AG04450 (cell line): ENCODE results near the gene ZCCHC3. TPM values are rescaled to one million over a fixed set of nuclear protein-coding genes. Genes with fewer than 3 reads are reported as not detected.
"Not testable (repeated sequence)": the region's sequence is repeated elsewhere in the genome, so short reads cannot be mapped to it uniquely, and the experiment has no call there.

Experiments used
- CTCF ChIA-PET: fragments of 300-600, 350-600 bp; formaldehyde crosslinking; extraction: SDS; loops from one replicate; lab custom pipeline; 2022; ENCODE audit warnings: antibody characterized with exemption, inconsistent platforms; lab: Charles Lee
- POLR2A ChIA-PET: fragments of 350-600 bp; formaldehyde crosslinking; extraction: SDS; loops from one replicate; lab custom pipeline; 2021; ENCODE audit warnings: antibody characterized with exemption, inconsistent platforms; lab: Yijun Ruan, JAX
- DNase-seq: peaks from one replicate; pipeline ENCODE4 v3.0.0-alpha.2; 2011; ENCODE audit warnings: low read depth, low spot score
- H3K27ac ChIP-seq: one replicate; pipeline ENCODE4 v1.5.1; 2012; ENCODE audit warnings: low read depth, low read length, control low read depth
- H3K27me3 ChIP-seq: one replicate; pipeline ENCODE4 v1.6.0; 2012; ENCODE audit warnings: low read length; ENCODE audit not compliant: control insufficient read depth, insufficient read depth
- H3K4me3 ChIP-seq: 2 replicates; pipeline ENCODE4 v1.5.1; 2011; ENCODE audit warnings: mild to moderate bottlenecking, low read depth, low read length, control low read depth
- H3K9me3 ChIP-seq: 2 replicates; pipeline ENCODE4 v1.5.1; 2012; ENCODE audit warnings: low read length; ENCODE audit not compliant: control insufficient read depth, insufficient read depth
- polyA minus RNA-seq: library from RNA; depleted of rRNA, polyadenylated mRNA; stranded (reverse); fragments of >200 nt; gene quantifications from 2 replicates; pipeline ENCODE4 v1.2.3, GENCODE V29; 2011; rRNA and poly(A)+ RNA removed
- polyA plus RNA-seq: library from polyadenylated mRNA; depleted of rRNA; stranded (reverse); fragments of >200 nt; gene quantifications from 2 replicates; pipeline ENCODE4 v1.2.3, GENCODE V29; 2011; rRNA removed
- TF ChIP-seq, protein P1 (sequence below): IDR thresholded peaks from 2 replicates; pipeline ENCODE4 v1.5.1; 2011; ENCODE audit warnings: low read depth, low read length, control low read depth, inconsistent platforms

The ZCCHC3 gene, protein sequence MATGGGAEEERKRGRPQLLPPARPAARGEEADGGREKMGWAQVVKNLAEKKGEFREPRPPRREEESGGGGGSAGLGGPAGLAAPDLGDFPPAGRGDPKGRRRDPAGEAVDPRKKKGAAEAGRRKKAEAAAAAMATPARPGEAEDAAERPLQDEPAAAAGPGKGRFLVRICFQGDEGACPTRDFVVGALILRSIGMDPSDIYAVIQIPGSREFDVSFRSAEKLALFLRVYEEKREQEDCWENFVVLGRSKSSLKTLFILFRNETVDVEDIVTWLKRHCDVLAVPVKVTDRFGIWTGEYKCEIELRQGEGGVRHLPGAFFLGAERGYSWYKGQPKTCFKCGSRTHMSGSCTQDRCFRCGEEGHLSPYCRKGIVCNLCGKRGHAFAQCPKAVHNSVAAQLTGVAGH
- 14.0 and 15.4 TPM in 2 replicates for polyA plus RNA-seq
- polyA minus RNA-seq: 13.2 and 14.7 TPM in 2 replicates

DNA sequence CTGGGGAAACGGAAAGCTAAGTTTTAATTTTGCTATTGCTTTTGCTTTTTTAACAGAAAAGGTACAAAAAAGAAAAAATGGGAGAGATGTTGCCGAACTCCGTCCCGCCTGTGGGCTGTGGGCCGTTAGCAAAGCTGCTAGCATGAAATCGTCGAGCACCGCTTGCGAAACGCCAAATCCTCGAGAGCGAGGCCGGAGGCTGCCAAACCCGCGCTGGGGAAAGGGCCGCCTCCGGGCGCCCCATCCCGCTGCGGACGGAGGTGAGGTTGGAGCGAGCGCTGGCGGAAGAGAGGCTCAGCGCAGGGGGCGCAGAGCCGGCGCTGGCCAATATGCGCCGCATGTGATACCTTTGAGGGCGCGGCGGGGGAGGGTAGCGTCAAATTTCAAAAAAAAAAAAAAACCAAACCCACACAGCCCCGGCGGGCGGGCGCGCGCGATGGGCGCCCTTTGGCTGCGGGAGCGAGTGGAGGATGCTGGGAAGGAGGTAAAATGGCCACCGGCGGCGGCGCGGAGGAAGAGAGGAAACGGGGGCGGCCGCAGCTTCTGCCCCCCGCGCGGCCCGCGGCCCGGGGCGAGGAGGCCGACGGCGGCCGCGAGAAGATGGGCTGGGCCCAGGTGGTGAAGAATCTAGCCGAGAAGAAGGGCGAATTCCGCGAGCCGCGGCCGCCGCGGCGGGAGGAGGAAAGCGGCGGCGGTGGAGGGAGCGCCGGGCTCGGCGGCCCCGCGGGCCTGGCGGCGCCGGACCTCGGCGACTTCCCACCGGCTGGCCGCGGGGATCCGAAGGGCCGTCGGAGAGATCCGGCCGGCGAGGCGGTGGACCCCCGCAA, at the start of gene ZCCHC3:
Gene ZCCHC3, plus strand, starts transcription at position 473 of the 827 bp plus-strand sequence. Its CDS starts 17 bp downstream, at position 490.
- TF ChIP-seq, protein P1, sequence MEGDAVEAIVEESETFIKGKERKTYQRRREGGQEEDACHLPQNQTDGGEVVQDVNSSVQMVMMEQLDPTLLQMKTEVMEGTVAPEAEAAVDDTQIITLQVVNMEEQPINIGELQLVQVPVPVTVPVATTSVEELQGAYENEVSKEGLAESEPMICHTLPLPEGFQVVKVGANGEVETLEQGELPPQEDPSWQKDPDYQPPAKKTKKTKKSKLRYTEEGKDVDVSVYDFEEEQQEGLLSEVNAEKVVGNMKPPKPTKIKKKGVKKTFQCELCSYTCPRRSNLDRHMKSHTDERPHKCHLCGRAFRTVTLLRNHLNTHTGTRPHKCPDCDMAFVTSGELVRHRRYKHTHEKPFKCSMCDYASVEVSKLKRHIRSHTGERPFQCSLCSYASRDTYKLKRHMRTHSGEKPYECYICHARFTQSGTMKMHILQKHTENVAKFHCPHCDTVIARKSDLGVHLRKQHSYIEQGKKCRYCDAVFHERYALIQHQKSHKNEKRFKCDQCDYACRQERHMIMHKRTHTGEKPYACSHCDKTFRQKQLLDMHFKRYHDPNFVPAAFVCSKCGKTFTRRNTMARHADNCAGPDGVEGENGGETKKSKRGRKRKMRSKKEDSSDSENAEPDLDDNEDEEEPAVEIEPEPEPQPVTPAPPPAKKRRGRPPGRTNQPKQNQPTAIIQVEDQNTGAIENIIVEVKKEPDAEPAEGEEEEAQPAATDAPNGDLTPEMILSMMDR: peak; percentile 5; the same call in 1 of the 2 replicates
- ChIA-PET CTCF (interaction anchor here (1.0 kb wide), 1 partner anchor 33 kb away, joined by 4 read pairs; no protein-coding TSS in a partner anchor), POLR2A (interaction anchor here (0.7 to 1.5 kb wide), 10 partner anchors 11 to 127 kb away, joined by 3 to 8 read pairs (median 4); partner anchors contain the start of genes SOX12 and TRIB3)
- H3K27ac ChIP-seq: peak within 1 kb of the TSS; percentile 81
- DNase-seq: peak; percentile 93
- peaks cover 5% of the 10 kb centered on the region; the same call in 1 of the 2 replicates for H3K9me3 ChIP-seq
- H3K4me3 ChIP-seq: peak within 1 kb of the TSS; percentile 99
- H3K27me3 ChIP-seq: no peaks in the 10 kb centered on the region

DNA sequence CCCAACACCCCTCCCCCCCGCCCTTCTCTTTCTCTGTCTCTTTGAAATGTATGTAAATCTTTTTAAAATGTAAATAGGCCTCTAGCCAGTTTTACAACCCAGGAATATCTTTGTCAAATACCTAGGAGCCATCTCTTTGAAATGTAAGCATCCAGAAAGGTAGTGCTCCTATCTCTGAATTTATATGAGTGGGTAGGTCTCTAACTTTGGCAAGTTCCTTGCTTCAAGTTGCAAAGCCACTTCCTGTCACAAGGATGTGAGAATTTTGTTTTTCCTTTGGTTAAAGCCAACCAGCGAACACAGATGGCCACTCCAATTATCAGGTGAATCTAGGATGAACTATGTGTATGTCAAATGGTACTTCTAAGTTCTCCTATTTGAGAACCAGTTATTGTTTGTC, 46.0 kb upstream of the ZCCHC3 start:
- POLR2A ChIA-PET: no interaction called here
- CTCF ChIA-PET: no interaction called here
- TF ChIP-seq, protein P1: no peak
- H3K27me3 ChIP-seq: peaks cover 9% of the 10 kb centered on the region
- no peak overlapping the region for H3K4me3 ChIP-seq
- no peak overlapping the region for H3K27ac ChIP-seq
- H3K9me3 ChIP-seq: no peaks in the 10 kb centered on the region
- no peak for DNase-seq

DNA sequence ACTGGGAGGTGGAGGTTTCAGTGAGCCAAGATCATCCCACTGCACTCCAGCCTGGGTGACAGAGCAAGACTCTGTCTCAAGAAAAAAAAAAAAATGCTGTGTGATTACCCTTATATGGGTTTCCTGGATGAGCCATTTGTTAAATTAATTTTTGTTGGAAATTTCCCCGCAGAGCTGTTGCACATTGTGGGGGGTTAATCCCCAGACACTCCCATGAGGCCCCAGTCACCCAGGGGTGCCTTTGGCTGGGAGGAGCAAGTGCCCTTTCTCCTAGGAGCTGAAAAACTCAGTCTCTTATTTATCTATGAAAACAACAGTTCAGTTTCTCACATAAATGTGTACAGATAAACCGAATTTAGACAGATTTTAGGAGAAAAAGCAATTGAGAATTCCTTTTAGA, 44.6 kb upstream of the ZCCHC3 start:
- CTCF ChIA-PET: no interaction called here
- Histone ChIP-seq H3K4me3 (no peak overlapping the region), H3K9me3 (no peaks in the 10 kb centered on the region), H3K27me3 (peaks cover 9% of the 10 kb centered on the region), H3K27ac (no peak overlapping the region)
- DNase-seq: no peak
- TF ChIP-seq, protein P1: no peak
- POLR2A ChIA-PET: no interaction called here

DNA sequence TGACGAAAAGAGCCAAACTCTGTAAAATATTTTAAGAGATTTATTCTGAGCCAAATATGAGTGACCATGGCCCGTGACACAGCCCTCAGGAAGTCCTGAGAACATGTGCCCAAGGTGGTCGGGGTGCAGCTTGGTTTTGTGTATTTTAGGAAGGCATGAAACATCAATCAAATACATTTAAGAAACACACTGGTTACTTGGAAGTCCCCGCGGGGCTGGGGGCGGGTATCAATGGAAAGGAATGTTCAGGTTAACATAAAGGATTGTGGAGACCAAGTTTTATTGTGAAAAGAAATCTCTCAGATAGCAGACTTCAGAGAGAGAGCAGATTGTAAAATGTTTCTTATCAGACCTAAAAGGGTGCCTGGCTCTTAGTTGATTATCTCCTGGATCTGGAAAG, 43.9 kb upstream of the ZCCHC3 start:
- DNase-seq, H3K9me3 ChIP-seq, H3K4me3 ChIP-seq, POLR2A ChIA-PET, H3K27me3 ChIP-seq, H3K27ac ChIP-seq, CTCF ChIA-PET: not testable (repeated sequence)

DNA sequence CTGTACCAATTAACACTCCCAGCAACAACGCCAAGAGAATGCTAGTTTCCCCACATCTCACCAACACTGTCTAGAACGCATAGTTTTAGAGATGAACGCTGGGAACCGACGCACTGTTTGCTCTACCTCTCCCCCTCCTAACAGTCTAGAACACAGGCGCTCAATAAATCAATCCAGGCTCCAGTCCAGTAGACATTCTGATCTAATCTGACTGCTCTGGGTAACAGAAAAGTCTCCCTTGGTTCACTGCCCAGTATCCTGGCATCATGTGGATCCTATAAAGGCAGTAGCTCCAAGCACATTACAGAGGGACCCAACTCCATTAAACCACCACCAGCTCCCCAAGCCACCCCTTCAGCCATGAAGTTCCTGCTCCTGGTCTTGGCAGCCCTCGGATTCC, 40.0 kb upstream of the ZCCHC3 start, which contains the start of gene DEFB132:
Gene DEFB132, plus strand, starts transcription at position 306 of the 400 bp plus-strand sequence. Its CDS starts 55 bp downstream, at position 361.
- Histone ChIP-seq H3K4me3 (no peak within 1 kb of the TSS), H3K27ac (no peak within 1 kb of the TSS), H3K9me3 (no peaks in the 10 kb centered on the region), H3K27me3 (peaks cover 6% of the 10 kb centered on the region)
- POLR2A ChIA-PET: no interaction called here
- TF ChIP-seq, protein P1: no peak
- no peak for DNase-seq
- CTCF ChIA-PET: interaction anchor here (2.9 kb wide), 1 partner anchor 9 kb away, joined by 11 read pairs; no protein-coding TSS in a partner anchor
